Uterus (tissue), 2 donors: ENCODE data around the gene KLK15.

Source experiments
- CTCF ChIP-seq, 4 experiments: fragments of 200-600 bp in 2 of 4; fragments of 450-650 bp in 2 of 4; sonication (generic) in 2 of 4; IDR thresholded peaks; one replicate each; pipeline ENCODE4 v1.5.1; 2016 to 2019; ENCODE audit warnings: antibody characterized with exemption in 4 of 4, mild to moderate bottlenecking in 2 of 4, moderate library complexity in 1 of 4
- POLR2A ChIP-seq, 2 donors: fragments of 450-650 bp; IDR thresholded peaks; one replicate each; pipeline ENCODE4 v1.6.1; 2016; ENCODE audit warnings: antibody characterized with exemption in 2 of 2, mild to moderate bottlenecking in 1 of 2, moderate library complexity in 1 of 2

- TF ChIP-seq POLR2A (IDR thresholded peaks at IDR 0.05) (no peak), CTCF (IDR thresholded peaks at IDR 0.05) (no peak)
Observed at GRCh38 chr19:50819636-50820035, 13.7 kb downstream of the KLK15 start.
